Osteocyte (in vitro differentiated cells): ENCODE results near the gene GNAZ. TPM values are rescaled to one million over a fixed set of nuclear protein-coding genes. Genes with fewer than 3 reads are reported as not detected.

Experiments
- DNase-seq: peaks from one replicate; pipeline ENCODE4 v3.0.0; 2021; ENCODE audit warnings: mixed read lengths; ENCODE audit not compliant: unreplicated experiment; ENCODE audit errors: extremely low spot score
- H3K27ac Mint-ChIP-seq: one replicate; pipeline ENCODE4 v1.8.0; 2021; ENCODE audit warnings: mild to moderate bottlenecking, mixed read lengths; ENCODE audit not compliant: unreplicated experiment
- H3K27me3 Mint-ChIP-seq: one replicate; pipeline ENCODE4 v1.8.0; 2021; ENCODE audit warnings: mixed read lengths; ENCODE audit not compliant: unreplicated experiment
- H3K36me3 Mint-ChIP-seq: one replicate; pipeline ENCODE4 v1.8.0; 2021; ENCODE audit warnings: mixed read lengths; ENCODE audit not compliant: unreplicated experiment
- H3K4me1 Mint-ChIP-seq: one replicate; pipeline ENCODE4 v1.8.0; 2021; ENCODE audit warnings: mixed read lengths; ENCODE audit not compliant: unreplicated experiment
- H3K4me3 Mint-ChIP-seq: one replicate; pipeline ENCODE4 v1.8.0; 2021; ENCODE audit warnings: mild to moderate bottlenecking, moderate library complexity, mixed read lengths; ENCODE audit not compliant: unreplicated experiment
- H3K9me3 Mint-ChIP-seq: one replicate; pipeline ENCODE4 v1.8.0; 2021; ENCODE audit warnings: mixed read lengths; ENCODE audit not compliant: unreplicated experiment
- CTCF ChIP-seq: fragments of 200-600 bp; sonication (generic); IDR thresholded peaks from 2 replicates; pipeline ENCODE4 v1.5.0; 2021; ENCODE audit warnings: antibody characterized with exemption, mild to moderate bottlenecking, moderate library complexity
- total RNA-seq: library from RNA; stranded (reverse); gene quantifications from 2 replicates; pipeline ENCODE4 v1.2.1, GENCODE V29; 2021

The GNAZ gene
- total RNA-seq, 1 donor from 2014 or later: 2.9 TPM

GRCh38 chr22:23104187-23104971 is 34.1 kb downstream of the GNAZ start:
- Mint-ChIP-seq H3K4me3 (no peak overlapping the region), H3K36me3 (no peaks in the 10 kb centered on the region), H3K4me1 (peaks cover 4% of the 10 kb centered on the region), H3K27ac (no peak overlapping the region), H3K27me3 (no peaks in the 10 kb centered on the region), H3K9me3 (no peaks in the 10 kb centered on the region)
- TF ChIP-seq CTCF: no peak
- no peak for DNase-seq

- H3K4me3 Mint-ChIP-seq: no peak overlapping the region
- no peak for TF ChIP-seq CTCF
- H3K9me3 Mint-ChIP-seq: no peaks in the 10 kb centered on the region
- H3K36me3 Mint-ChIP-seq: no peaks in the 10 kb centered on the region
- peaks cover 4% of the 10 kb centered on the region for H3K4me1 Mint-ChIP-seq
- DNase-seq: no peak
- H3K27me3 Mint-ChIP-seq: no peaks in the 10 kb centered on the region
- H3K27ac Mint-ChIP-seq: no peak overlapping the region
Observed at GRCh38 chr22:23105304-23105703, 35.0 kb downstream of the GNAZ start.

- no peak for DNase-seq
- no peak overlapping the region for H3K4me3 Mint-ChIP-seq
- H3K27me3 Mint-ChIP-seq: no peaks in the 10 kb centered on the region
- no peaks in the 10 kb centered on the region for H3K36me3 Mint-ChIP-seq
- no peak for TF ChIP-seq CTCF
- peaks cover 4% of the 10 kb centered on the region for H3K4me1 Mint-ChIP-seq
- H3K27ac Mint-ChIP-seq: no peak overlapping the region
- no peaks in the 10 kb centered on the region for H3K9me3 Mint-ChIP-seq
Observed at GRCh38 chr22:23105919-23106318, 35.6 kb downstream of the GNAZ start.

GRCh38 chr22:23106344-23106743 is 36.0 kb downstream of the GNAZ start:
- no peak for TF ChIP-seq CTCF
- Mint-ChIP-seq H3K36me3 (no peaks in the 10 kb centered on the region), H3K27me3 (no peaks in the 10 kb centered on the region), H3K4me3 (no peak overlapping the region), H3K9me3 (no peaks in the 10 kb centered on the region), H3K27ac (no peak overlapping the region), H3K4me1 (peaks cover 4% of the 10 kb centered on the region)
- no peak for DNase-seq

- no peaks in the 10 kb centered on the region for H3K27me3 Mint-ChIP-seq
- TF ChIP-seq CTCF: no peak
- no peaks in the 10 kb centered on the region for H3K9me3 Mint-ChIP-seq
- peaks cover 4% of the 10 kb centered on the region for H3K4me1 Mint-ChIP-seq
- H3K4me3 Mint-ChIP-seq: no peak overlapping the region
- H3K36me3 Mint-ChIP-seq: no peaks in the 10 kb centered on the region
- DNase-seq: no peak
- H3K27ac Mint-ChIP-seq: no peak overlapping the region
Observed at GRCh38 chr22:23106906-23107367, 36.6 kb downstream of the GNAZ start.
